DMS 273 (cell line): ENCODE data around the gene THSD7B.
"Not testable (repeated sequence)": the region's sequence is repeated elsewhere in the genome, so short reads cannot be mapped to it uniquely, and the experiment has no call there.

Source experiments
- DNase-seq: peaks from one replicate; lab custom pipeline; 2025; ENCODE audit not compliant: unreplicated experiment; lab: John Stamatoyannopoulos, UW

Gene THSD7B

GRCh38 chr2:136765256-136766072 lies at the start of gene THSD7B:
Gene THSD7B (plus strand): TSS chr2:136765545. CDS start chr2:136882179, 116,634 bp downstream.
- peak; percentile 71 for DNase-seq

GRCh38 chr2:136718273-136718672 lies 47.1 kb upstream of the THSD7B start:
- no peak for DNase-seq

- no peak for DNase-seq
These were observed 37.2 kb upstream of the THSD7B start for GRCh38 chr2:136727973-136728699.

GRCh38 chr2:136736236-136736635 lies 29.1 kb upstream of the THSD7B start:
- no peak for DNase-seq

GRCh38 chr2:136738044-136738443 lies 27.3 kb upstream of the THSD7B start:
- DNase-seq: no peak

- DNase-seq: no peak
These were observed 23.9 kb upstream of the THSD7B start for GRCh38 chr2:136741471-136741870.

GRCh38 chr2:136750065-136750464 lies 15.3 kb upstream of the THSD7B start:
- no peak for DNase-seq

GRCh38 chr2:136751406-136751805 lies 13.9 kb upstream of the THSD7B start:
- DNase-seq: no peak

- not testable (repeated sequence) for DNase-seq
These were observed 6.8 kb upstream of the THSD7B start for GRCh38 chr2:136758504-136758903.

- peak; percentile 27 for DNase-seq
These were observed 691 bp upstream of the THSD7B start for GRCh38 chr2:136764452-136765255.

GRCh38 chr2:136766073-136766404 lies 694 bp downstream of the THSD7B start:
- DNase-seq: peak; percentile 71

GRCh38 chr2:136767030-136767429 lies 1.7 kb downstream of the THSD7B start:
- peak; percentile 10 for DNase-seq

GRCh38 chr2:136769871-136770270 lies 4.5 kb downstream of the THSD7B start:
- no peak for DNase-seq

GRCh38 chr2:136770384-136770783 lies 5.0 kb downstream of the THSD7B start:
- DNase-seq: peak; percentile 2

- DNase-seq: no peak
These were observed 12.0 kb downstream of the THSD7B start for GRCh38 chr2:136777391-136777790.

- no peak for DNase-seq
These were observed 18.5 kb downstream of the THSD7B start for GRCh38 chr2:136783856-136784255.

- DNase-seq: no peak
These were observed 19.9 kb downstream of the THSD7B start for GRCh38 chr2:136785215-136785614.

GRCh38 chr2:136787970-136788369 lies 22.6 kb downstream of the THSD7B start:
- DNase-seq: no peak

GRCh38 chr2:136796339-136796738 lies 31.0 kb downstream of the THSD7B start:
- no peak for DNase-seq

GRCh38 chr2:136798766-136799165 lies 33.4 kb downstream of the THSD7B start:
- DNase-seq: peak; percentile 20

- DNase-seq: no peak
These were observed 36.3 kb downstream of the THSD7B start for GRCh38 chr2:136801661-136802060.

GRCh38 chr2:136809998-136810397 lies 44.7 kb downstream of the THSD7B start:
- DNase-seq: no peak
